Measurements from ENCODE around the gene IQSEC1.

The IQSEC1 gene

DNA sequence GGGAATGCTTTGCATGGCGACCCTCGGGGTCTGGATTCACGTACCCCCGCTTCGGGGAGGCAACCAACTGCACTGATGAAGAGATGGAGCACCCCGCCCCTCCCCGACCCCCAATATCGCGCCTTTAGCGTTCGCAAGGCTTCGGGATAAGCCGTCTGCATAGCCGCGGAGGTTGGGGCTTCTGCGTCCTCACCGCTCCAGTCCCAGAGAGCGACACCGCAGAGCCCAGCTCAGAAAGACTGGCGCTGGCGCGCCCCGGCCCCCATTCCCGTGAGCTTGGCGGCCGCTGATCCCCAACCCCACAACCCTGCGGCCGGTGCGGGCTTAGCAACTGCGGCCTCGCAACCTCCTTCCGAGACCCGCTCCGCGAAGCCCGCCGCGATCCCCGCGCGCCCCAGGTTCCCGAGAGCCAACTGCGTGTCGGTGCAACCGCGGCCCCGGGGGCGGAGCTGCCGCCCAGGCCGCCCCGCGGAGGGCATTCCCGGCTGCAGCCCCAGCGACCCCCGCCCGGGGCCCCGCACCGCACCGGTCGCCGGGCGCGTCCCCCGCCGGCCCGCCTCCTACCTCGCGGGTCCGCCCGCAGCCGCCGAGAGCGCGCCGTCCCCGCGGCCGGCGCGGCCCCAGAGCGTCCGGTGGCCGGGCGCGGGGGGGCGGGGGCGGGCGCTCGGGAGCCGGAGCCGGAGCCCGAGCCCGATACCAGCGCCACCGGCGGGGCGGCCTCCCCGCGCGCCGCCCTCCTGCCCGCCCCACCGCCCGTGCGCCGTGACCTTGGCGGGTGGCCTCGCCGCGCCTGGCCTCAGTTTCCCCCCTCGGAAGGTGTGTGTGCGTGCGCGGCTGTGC is 79.5 kb downstream of the IQSEC1 start:
- TF ChIP-seq, protein P1, sequence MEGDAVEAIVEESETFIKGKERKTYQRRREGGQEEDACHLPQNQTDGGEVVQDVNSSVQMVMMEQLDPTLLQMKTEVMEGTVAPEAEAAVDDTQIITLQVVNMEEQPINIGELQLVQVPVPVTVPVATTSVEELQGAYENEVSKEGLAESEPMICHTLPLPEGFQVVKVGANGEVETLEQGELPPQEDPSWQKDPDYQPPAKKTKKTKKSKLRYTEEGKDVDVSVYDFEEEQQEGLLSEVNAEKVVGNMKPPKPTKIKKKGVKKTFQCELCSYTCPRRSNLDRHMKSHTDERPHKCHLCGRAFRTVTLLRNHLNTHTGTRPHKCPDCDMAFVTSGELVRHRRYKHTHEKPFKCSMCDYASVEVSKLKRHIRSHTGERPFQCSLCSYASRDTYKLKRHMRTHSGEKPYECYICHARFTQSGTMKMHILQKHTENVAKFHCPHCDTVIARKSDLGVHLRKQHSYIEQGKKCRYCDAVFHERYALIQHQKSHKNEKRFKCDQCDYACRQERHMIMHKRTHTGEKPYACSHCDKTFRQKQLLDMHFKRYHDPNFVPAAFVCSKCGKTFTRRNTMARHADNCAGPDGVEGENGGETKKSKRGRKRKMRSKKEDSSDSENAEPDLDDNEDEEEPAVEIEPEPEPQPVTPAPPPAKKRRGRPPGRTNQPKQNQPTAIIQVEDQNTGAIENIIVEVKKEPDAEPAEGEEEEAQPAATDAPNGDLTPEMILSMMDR (IDR thresholded peaks at IDR 0.05; ENCODE audit: extremely low read depth, insufficient read depth, missing control alignments): no peak
- in situ Hi-C loops (cut with MboI; ENCODE audit: low pct_unique_long_range_greater_than_20kb, low sequenced_read_pairs, unreplicated experiment): no loop called here
- DNase-seq (ENCODE audit: low spot score): peak; percentile 74

DNA sequence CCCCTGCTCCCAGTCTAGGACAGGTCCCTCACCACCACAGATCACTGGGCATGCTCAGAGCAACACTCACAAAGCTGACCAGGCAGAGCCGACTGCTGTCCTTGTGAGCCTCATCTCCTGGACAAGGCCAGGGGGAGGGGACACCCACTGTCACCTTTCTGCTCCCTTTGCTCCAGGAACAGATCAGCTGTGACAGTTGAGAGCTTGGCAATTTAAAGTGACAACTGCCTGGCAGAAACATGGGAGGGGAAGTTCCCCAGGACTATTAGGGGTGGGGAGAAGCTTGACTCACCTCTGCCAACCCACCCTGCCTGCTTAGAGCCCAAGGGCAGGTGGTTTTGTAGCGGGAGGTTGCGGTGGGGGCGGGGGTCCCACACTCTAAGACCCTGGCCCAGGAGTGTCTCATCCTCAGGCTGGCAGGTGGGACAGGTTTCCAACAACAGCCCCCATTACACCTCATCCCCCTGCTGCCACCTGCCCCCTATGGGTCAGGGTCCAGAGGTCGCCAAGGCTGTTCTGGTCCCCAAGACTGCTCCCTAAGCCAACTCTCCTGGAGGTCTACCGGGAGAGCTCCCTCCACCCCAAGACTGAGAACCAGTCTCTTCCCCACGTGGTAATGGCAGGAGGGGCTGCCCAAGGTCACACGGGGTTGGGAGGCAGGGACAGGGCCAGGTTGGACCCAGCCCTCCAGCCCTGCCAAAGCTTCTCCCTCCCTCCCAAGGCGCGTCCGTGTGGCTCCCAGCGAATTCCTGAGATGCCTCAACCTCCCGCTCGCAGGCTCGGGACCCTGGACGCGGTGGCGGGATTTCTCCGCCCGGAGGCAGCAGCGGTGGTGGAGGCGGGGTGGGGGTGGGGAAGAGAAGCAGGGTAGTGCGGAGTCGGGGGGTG is 80.4 kb downstream of the IQSEC1 start:
- in situ Hi-C loops (cut with MboI; ENCODE audit: low pct_unique_long_range_greater_than_20kb, low sequenced_read_pairs, unreplicated experiment): no loop called here
- DNase-seq (ENCODE audit: low spot score): no peak

DNA sequence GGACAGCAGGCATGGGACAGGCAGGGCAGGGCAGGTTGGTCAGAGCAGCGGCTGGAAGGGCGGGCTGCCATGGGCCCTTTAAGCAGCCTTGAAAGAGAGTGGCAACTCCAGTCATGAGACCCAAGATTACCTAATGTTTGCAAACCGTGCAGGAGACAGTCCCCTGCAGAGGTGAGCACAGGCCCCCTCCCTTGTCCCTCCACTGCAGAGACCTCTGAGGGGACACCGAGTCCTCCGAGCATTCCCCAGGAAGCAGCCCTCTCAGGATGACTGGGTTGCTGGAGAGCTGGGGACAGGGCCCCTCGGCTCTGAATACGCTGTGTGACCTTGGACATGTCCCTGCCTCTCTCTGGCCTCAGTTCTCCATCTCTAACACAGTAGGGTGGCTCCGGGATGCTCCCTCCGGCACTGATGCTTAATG is 81.4 kb downstream of the IQSEC1 start:
- TF ChIP-seq, protein P1 (IDR thresholded peaks at IDR 0.05; ENCODE audit: extremely low read depth, insufficient read depth, missing control alignments): no peak
- in situ Hi-C loops (cut with MboI; ENCODE audit: low pct_unique_long_range_greater_than_20kb, low sequenced_read_pairs, unreplicated experiment): no loop called here

More for the DNA sequence above, 80.4 kb downstream of the IQSEC1 start:
- TF ChIP-seq, protein P1 (IDR thresholded peaks at IDR 0.05; ENCODE audit: extremely low read depth, insufficient read depth, missing control alignments): peak; percentile 11

DNA sequence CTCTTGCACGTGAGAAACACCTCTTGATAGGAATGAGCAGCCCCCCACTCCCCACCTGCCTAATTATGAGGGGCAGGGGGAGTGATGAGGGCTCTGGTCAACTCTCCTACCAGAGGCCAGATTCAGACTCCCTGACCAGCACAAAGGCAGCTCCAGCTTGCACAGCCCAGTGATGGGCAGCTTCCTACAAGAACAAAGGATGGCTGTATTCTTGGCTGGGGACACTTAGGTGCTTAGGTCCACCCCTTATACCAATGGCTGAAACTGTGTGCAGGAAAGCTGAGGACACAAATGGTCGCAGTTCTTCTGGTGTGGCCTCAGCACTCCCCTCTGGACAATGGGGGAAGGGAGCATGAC is 81.8 kb downstream of the IQSEC1 start:
- TF ChIP-seq, protein P1 (IDR thresholded peaks at IDR 0.05; ENCODE audit: extremely low read depth, insufficient read depth, missing control alignments): no peak
- in situ Hi-C loops (cut with MboI; ENCODE audit: low pct_unique_long_range_greater_than_20kb, low sequenced_read_pairs, unreplicated experiment): no loop called here
- no peak for DNase-seq (ENCODE audit: low spot score)

More for the DNA sequence above, 81.4 kb downstream of the IQSEC1 start:
- DNase-seq (ENCODE audit: low spot score): no peak

DNA sequence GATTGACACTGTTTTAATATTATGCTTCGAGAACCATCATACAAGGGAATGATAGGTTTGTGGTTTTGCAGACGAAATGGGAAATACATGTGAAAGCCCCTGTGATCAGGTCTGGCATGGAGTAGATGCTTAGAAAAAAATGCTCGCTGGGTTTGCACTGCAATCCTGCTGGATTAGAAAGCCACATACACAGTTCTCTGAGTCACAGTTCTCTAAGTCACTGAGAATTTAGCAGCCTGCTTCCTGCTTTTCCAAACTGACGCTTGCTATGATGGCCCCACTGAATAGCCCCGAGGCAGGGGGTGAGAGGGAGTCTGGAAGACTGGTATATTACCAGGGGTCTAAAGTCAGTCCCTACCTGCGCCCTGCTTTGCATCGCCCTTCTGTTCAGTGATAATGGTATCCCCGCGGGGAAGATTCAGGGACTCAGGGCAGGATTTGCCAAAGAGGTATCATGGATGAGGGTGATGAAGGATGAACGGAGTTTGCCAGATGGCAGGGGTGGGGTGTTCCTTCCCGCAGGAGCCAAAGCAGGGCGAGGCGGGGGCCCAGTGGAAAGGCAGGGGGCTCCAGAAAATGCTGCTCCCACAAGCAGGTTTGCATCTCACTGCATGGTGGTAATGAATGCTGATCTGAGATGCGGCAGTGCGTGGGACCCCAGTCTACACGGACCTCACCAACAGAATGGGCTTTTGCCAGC is 82.3 kb downstream of the IQSEC1 start:
- in situ Hi-C loops (cut with MboI; ENCODE audit: low pct_unique_long_range_greater_than_20kb, low sequenced_read_pairs, unreplicated experiment): no loop called here
- TF ChIP-seq, protein P1 (IDR thresholded peaks at IDR 0.05; ENCODE audit: extremely low read depth, insufficient read depth, missing control alignments): no peak
- no peak for DNase-seq (ENCODE audit: low spot score)

DNA sequence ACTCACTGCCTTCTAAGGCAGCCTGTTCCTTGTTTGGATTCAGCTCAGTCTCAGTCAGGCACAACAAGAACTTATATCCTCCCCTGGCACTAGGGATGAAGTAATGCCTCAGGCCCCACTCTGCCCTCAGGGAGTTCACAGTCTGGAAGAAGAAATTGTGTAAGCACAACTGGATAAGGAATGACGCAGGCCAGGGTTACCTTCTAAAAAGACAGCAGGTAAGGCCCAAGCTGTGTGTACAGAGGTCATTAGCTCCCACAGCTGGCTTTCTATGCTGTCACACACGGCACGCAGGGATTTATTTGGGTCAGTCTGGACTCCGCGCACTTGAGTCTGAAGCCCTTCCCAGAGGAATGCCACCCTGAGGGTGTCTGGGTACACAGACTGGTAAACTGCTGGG is 82.9 kb downstream of the IQSEC1 start:
- no peak for DNase-seq (ENCODE audit: low spot score)
- in situ Hi-C loops (cut with MboI; ENCODE audit: low pct_unique_long_range_greater_than_20kb, low sequenced_read_pairs, unreplicated experiment): no loop called here
- TF ChIP-seq, protein P1 (IDR thresholded peaks at IDR 0.05; ENCODE audit: extremely low read depth, insufficient read depth, missing control alignments): no peak
